Activated effector memory CD4-positive, alpha-beta T cell treated with Interleukin-2 at 50 U/mL for 16 hours (primary cell): Measurements from ENCODE around the gene PGA4.
A peak's percentile ranks its signal among the peaks of the same experiment; 100 is the strongest.
"Not testable (repeated sequence)": the region's sequence is repeated elsewhere in the genome, so short reads cannot be mapped to it uniquely, and the experiment has no call there.

Experiments used
- DNase-seq: peaks from one replicate; pipeline ENCODE4 v3.0.0-alpha.2; 2020

PGA4 gene

DNA sequence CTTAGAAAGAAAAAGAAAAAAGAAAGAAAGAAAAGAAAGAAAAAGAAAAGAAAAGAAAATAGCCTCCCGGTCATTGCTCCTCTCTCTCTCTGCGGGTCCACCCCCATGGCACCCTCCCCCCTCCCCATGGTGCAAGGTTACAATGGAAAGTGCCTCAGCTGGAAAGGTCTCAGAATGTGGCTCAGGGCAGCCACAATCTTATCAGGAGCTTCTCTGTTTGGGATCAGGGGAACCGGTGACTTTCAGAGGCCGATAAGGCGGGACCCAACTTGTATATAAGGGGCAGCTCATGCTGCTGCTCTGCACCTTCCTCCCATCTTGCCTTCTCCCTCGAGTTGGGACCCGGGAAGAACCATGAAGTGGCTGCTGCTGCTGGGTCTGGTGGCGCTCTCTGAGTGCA lies at the start of gene PGA4:
PGA4 (plus strand) TSS at position 301 of the 400 bp plus-strand sequence; CDS start at position 355, 54 bp downstream.
- DNase-seq = not testable (repeated sequence)

DNA sequence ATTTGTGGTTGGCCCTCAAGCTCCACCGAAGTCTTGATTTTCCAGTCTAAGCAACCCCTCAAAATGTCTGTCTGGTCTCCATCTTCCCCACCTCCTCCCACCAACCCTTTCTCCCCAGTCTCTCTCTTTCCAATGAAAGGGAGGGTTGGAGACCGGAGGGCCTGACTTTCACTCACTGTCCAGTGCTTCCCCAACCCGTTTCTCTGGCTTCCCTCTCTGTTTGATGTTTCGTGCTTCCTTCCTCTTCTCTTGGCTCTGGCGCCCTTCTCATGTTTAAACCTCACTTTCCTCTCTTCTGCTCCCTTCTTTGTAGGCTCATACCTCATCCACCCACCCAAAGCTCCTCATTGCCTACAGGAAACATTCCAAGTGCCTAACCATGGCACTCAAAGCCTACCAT lies 49.8 kb upstream of the PGA4 start:
- no peak for DNase-seq

DNA sequence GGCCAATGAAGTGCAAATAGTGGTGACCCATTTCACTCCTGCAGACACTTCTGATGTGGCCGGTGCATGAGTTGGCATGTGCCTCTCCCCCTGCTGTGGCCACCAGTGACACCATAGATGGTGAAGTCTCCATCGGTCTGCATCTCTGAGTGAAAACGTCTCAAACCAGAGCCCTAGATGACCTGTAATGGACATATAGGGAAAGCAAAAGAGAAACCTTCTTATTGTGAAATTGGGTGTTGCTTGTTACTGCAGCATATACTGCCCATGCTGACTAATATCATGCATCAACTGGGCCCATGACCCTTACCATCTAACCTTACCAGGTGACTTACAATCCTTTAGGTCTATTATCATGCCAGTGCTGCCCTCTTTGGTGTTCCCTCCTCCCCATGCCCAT lies 49.3 kb upstream of the PGA4 start:
- no peak for DNase-seq

DNA sequence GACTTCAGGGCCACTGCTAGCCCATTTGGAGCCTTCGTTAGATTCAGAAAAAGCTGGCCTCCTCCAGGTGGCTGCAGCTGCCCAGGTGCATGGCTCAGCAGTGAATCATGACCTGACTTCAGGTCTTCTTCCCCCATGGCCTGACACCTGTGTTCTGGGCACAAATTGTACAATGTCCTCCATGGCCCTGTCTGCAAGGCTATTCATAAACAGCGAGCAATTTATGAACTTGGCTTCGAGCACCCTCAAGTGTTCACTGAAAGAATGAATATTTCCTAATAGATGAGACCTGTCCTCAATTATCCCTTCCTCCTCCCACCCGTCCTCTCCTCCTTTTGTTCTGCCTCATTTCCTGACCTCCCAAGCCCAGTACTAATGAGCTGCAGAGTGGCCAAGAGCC lies 48.7 kb upstream of the PGA4 start:
- DNase-seq = no peak

DNA sequence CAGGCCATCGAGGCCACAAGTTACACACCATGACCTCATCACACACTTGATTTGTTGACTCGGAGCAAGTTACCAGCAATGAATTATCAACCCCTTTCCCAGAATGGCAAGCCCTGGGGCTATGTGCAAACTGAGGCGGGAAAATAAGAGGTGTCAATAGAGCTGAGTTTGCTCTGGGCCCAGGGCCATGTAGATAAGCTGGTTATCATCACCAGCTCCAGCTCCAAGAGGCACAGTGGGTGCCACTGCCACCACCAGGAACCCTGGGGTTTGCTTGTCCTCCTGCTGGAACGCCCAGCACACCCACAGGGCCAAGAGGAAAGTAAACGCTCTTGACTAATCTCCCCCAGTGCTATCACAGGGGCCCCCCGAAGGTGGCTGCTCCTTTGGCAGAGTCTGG lies 47.9 kb upstream of the PGA4 start:
- DNase-seq = no peak

DNA sequence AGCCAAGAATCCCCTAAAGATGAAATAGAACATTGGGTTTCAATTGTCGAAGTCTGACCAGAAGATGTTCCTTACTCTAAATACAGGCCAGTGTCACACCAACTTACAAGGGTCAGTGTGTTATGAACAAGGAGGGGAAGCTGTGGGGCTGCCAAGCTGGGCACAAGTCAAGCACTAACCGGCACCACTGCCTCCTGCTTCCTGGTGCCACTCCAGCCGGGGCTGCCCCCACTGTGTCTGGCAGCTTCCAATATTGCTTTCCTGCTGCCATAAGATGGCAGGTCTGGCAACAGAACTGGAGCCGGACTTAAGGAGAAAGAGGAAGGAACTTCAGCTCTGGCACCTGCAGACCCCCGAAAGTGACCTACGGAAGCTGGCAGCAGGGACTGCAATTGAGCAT lies 47.2 kb upstream of the PGA4 start:
- no peak for DNase-seq

DNA sequence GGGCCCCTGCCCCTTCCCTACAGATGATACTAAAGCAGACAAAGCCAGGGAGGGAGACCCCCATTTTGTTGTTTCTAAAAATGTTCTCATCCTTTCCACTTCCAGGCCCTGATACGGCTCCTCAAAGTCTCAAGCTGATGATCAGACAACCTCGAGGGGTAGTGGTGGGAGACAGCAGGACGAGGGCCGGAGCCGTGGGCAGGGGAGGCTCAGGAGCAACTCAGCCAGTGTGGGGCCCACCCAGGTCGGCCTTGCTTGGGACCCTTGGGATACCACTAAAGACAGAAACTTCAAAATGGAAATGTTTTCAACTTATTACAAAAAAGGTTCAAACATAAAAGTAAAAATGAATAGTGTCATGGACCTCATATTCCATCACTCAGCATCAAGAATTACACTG lies 45.7 kb upstream of the PGA4 start:
- DNase-seq = no peak

DNA sequence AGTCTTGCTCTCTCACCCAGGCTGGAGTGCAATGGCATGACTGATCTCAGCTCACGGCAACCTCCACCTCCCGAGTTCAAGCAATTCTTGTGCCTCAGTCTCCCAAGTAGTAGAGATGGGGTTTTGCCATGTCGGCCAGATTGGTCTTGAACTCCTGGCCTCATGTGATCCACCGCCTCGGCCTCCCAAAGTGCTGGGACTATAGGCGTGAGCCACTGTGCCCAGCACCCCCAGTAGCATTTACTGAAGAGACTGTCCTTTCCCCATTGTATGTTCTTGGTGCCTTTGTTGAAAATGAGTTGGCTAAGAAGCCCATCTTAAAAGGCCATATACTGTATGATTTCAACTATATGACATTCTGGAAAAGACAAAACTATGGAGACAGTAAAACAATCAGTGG lies 41.9 kb upstream of the PGA4 start:
- not testable (repeated sequence) for DNase-seq

DNA sequence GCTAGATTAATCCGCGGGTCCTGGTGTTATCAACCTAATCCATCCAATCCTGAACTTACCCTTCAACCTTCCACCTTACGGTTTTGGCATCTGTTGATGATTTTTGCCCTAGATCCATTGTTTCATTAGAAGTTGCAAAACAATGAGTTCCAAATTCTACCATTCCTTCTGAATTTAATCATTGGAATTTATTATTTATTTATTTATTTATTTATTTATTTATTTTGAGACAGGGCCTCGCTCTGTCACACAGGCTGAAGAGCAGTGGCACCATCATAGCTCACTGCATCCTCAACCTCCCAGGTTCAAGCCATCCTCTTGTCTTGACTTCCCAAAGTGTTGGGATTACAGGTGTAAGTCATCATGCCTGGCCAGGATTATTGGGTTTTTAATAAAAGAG lies 40.7 kb upstream of the PGA4 start:
- no peak for DNase-seq

DNA sequence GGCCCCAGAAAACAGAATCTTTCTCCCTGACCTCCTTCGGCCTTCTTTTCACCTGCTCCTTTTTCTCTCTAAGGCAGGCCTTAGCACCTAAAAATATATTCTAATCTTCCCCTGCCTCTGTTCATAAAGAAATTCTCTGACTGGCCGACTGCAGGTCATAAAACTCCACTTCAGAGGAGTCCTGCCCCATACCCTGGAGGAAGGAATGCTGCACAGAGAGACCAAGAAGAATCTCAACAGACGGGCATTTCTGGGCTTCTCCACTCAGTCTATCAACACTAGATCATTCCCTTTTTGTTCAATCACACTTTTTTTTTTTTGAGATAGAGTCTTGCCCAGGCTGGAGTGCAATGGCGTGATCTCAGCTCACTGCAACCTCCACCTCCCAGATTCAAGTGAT lies 38.5 kb upstream of the PGA4 start:
- no peak for DNase-seq

DNA sequence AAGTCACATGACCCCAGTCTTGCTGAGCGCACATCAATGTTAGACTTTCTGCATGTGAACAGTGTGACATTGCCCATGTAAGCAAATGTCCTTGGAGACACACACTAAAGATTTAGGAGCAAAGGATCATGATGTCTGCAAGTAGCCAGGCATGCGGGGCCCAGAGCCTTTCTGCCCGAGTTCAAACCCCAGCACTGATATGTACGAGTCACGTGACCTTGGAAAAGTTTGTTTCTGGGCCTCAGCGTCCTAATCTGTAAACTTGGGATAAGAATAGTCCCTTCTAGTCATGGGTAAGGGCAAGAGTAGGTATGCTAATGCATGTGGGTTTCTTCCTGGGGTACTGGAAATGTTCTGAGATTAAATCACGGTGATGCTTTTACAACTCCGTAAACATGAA lies 35.6 kb upstream of the PGA4 start:
- no peak for DNase-seq

DNA sequence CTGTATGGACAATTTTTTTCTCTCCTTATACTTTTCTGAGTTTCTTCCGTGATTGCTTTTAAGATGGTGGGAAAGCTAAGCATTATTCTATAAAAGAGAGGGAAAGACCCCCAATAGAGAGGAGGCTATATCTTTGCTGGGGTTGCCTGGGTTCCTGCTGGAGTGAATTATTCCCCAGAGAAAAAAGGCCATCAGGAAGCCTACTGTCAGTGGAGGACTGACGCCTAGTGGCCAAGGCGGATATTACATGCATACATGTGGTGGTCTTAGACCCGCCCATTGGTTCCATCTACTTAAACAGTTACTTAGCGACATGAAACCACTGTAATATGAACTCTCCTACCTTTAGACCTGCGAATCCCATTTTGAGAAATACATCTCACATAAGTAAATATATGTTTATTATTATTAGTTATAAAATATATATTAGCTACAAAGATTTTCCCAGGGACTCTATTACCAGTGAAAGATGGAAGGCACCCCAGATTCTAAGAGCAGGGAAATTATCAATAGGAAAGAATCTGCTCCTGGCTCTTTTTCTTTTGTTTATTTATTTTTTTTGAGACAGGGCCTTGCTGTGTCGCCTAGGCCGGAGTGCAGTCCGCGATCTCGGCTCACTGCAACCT lies 34.5 kb upstream of the PGA4 start:
- DNase-seq = peak; percentile 49

DNA sequence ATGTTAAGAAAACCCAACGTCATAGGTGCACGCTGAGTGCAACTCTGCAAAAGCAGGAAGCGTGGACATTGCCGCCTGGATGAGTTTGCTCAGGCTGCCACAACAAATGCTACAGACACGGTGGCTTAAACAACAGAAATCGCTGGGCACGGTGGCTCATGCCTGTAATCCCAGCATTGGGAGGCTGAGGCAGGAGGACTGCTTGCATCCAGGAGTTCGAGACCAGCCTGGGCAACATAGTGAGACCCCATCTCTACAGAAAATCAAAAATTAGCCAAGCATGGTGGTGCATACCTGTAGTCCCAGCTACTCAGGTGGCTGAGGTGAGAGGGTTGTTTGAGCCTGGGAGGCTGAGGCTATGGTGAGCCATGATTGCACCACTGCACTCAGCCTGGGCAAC lies 32.2 kb upstream of the PGA4 start:
- DNase-seq = no peak

DNA sequence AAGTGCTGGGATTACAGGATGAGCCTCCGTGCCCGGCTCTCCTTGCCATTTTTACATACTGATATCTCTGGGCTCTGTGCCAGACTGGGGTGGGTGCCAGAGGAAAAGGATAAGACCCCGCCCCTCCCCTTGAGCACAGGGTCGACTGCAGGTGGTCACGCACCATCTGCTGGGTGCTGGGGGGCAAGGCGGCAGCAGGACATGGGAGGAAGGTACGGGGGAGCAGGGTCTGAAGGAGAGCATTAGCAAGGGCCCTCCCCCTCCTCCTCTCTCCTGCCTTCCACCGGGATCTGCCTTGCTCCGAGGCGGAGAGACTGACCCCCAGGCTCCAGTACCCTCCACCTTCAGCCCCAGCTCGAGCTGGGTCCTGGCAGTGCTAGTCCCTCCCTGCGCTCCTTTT lies 28.6 kb upstream of the PGA4 start:
- DNase-seq = no peak

DNA sequence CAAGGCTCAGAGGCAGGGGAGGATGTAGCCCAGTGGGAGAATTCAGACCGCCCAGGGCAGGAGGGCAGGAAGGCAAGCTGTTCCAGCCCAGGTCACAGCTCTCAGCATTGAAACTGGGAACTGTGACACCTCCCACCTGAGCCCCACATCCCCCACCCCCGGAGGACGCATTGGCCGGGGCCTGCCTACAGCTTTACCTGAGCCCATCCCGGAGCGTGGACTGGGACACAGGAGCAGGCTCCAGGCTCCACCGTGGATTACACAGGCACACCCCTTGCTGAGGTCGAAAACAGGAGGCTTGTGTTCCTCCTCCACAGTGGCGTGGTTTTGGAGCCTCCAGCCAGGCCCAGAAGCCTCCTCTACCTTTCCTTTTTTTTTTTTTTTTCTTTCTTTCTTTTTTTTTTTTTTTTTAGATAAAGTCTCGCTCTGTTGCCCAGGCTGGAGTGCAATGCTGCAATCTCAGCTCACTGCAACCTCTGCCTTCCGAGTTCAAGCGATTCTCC lies 27.9 kb upstream of the PGA4 start:
- DNase-seq = no peak

DNA sequence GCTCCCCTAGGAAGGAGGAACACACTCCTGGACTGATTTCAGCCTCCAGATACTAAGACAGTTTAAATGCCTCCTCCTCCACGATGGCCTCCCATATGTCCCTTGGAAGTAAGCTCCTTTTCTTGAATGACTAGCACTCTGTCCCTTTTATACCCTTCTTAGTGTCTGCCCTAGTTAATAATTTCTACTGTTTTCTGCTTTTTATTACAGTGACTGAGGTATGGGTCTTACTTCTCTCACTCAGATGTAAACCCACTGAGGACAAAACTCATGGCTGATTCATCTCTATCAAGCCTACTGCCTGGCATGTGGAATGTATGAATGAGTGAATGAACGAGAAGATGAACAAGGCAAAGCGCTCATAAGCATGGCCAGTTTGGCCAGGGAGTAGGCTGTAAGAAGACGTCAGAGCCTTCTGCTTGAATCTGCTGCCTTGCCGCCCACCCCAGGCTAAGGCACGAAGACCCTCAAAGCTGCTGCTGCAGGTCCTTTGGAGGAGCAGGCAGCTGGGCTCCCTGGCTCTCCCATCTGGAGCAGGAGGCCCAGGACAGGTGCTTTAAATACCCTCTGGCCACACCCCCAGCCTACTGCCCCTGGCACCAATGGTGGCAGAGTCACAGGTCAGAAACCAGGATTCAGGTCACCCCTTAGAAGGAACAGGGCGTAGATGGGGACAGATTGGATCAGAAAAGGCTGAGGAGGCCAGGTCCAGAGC lies 27.0 kb upstream of the PGA4 start:
- DNase-seq = no peak

DNA sequence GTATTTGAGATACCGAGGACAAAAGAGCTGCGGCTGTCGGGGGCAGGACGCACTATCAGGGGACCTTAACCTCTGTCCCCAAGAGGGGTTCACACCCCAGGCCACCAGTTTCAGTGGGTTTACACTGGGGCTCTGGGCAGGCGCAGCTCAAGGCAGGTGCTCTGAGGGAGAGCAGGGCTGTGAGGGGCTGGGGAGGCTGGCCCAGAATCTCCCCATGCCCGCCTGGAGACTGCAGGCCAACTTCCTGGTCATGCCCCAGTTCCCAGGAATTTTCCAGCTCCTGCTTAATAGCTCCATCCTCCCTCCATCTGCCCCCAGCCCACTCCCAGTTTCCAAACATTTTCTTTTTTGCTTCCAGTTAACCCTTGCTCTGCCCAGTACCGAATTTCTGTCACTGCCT lies 26.4 kb upstream of the PGA4 start:
- DNase-seq = no peak

DNA sequence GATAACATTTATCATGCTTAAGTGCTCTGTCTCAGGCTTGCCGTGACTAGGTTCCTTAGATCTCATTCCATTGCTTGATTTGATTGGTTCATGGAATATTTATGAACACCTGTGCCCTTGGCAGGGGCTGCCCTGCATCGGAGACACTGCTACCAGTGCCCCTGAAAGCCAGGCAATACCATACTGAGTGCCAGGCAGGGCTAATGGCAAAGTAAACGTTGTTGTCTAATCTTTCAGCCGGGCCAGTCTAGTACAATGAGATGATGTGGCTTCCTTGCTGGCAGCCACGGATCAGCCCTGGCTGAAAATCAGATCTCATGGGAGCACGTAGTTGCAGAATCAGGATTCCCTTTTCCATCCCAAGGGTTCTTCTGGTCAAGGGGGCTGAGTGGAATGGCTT lies 23.8 kb upstream of the PGA4 start:
- no peak for DNase-seq

DNA sequence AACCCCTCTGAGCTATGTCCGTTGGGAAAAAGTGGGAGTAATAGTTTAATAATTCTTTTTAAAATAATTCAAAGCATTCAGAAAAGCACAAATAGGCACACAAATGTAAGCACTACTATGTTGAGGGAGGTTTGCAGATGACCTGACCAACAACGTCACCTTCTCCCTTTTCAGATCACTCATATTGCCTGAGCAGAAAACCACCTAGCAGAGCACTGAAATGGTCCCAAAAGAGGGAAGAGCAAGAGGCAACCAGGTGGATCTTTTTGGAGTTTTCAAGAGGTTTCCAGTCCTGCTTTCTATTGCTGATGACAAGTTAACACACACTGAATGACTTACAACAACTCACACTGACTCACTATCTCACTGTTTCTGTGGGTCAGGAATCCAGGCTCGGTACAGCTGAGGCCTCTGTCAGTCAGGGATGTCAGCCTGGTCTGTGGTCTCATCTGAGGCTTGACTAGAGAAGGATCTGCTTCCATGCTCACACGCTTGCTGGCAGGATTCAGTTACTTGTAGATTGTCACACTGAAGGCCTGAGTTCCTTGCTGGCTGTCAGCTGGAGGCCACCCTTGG lies 23.1 kb upstream of the PGA4 start:
- DNase-seq = no peak

DNA sequence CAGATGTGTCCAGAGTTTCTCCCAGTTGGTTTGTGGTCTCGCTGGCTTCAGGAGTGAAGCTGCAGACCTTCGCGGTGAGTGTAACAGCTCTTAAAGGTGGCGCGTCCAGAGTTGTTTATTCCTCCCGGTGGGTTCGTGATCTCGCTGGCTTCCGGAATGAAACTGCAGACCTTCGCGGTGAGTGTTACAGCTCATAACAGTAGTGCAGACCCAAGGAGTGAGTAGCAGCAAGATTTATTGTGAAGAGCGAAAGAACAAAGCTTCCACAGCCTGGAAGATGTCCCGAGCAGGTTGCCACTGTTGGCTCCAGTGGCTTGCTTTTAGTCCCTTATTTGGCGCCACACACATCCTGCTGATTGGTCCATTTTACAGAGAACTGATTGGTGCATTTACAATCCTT lies 20.7 kb upstream of the PGA4 start:
- DNase-seq = no peak

DNA sequence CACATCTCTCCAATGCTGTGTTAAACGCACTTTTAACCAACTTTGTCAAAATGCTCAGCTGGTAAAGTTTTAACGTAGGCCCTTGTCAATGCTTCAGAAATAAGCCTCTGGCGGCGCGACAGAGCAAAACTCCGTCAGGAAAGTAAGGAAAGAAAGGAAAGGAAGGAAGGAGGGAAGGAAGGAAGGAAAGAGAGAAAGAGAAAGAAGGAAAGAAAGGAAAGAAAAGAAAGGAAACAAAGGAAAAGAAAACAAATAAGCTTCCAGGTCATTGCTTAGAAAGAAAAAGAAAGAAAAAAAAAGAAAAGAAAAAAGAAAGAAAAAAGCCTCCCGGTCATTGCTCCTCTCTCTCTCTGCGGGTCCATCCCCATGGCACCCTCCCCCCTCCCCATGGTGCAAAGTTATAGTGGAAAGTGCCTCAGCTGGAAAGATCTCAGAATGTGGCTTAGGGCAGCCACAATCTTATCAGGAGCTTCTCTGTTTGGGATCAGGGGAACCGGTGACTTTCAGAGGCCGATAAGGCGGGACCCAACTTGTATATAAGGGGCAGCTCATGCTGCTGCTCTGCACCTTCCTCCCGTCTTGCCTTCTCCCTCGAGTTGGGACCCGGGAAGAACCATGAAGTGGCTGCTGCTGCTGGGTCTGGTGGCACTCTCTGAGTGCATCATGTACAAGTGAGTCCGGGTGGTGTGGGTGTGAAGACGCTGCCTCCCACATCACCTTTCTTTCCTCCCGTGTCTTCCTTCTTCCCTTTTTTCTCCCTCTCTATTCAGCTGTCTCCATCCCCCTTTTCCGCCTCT lies 19.0 kb upstream of the PGA4 start, which contains the start of gene PGA3:
PGA3 (plus strand) TSS at position 566 of the 797 bp plus-strand sequence; CDS start at position 616, 50 bp downstream.
- DNase-seq = not testable (repeated sequence)

DNA sequence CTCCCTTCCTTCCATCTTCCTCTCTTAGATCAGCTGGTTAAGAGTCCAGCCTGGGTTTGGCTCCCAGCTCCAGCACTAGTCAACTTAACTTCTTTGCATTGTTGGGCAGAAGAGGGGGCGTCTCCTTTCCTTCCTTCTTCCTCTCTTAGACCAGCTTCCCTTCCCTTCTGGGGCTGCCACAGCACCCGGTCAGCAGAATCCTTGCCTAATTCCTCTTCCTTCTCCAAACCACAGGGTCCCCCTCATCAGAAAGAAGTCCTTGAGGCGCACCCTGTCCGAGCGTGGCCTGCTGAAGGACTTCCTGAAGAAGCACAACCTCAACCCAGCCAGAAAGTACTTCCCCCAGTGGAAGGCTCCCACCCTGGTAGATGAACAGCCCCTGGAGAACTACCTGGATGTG lies 18.3 kb upstream of the PGA4 start:
- DNase-seq = not testable (repeated sequence)

DNA sequence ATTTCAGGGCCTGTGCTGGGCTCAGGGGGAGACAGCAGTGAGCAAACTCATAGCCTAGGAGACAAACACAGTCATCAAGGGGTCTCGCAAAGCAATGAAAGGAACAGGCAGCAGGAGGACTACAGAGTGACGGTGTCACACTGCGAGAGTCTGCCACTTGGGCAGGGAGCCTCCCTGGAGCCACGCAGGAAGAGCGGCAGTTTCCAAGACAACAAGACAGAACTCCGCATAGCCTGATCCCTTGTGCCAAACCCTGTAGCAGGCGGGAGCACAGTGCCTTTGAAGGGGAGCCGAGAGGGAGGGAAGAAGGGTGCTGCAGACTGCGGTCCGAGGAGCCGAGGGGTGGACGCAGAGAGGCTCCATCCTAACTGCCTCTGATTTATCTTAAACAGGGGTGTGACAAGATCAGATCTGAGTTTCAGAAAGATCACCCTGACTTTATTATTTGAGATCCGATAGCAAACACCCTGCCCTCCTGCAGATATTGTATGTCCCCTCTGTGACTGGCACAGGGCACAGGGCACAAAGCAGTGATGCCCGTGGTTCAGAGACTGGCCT lies 17.6 kb upstream of the PGA4 start:
- not testable (repeated sequence) for DNase-seq
